ENCODE data around the gene SLC4A8.

Gene SLC4A8

DNA sequence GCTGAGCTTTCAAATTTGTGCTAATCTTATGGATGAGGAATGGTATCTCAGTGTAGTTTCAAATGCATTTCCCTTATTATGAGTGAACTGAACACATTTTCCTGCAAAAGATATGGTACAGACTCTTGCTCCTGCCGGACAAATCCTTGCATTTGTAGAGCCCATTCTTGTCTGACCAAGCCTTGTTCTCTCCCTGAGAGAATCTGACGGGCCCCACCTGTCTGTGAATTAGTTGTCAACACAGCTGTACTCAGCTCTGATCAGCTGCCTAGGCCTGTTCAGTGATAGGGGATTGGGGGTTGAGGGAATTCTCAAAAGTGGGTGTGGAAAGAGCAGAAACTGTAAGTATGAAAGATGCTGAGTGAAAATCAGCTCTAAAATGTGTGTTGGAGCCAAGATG lies 123.6 kb downstream of the SLC4A8 start:
- H3K27ac ChIP-seq (ENCODE audit: low read depth, low read length): no peak overlapping the region
- no peaks in the 10 kb centered on the region for H3K27me3 ChIP-seq (ENCODE audit: control insufficient read depth in 1 of 2, insufficient read depth in 2 of 2, low read length in 2 of 2)
- H3K9ac ChIP-seq (ENCODE audit: low read depth in 1 of 2, low read length in 2 of 2): no peak overlapping the region
- no peak overlapping the region for H3K4me3 ChIP-seq (ENCODE audit: low read depth in 1 of 2, low read length in 2 of 2)
- H3K36me3 ChIP-seq (ENCODE audit: control insufficient read depth in 1 of 2, insufficient read depth in 2 of 2, low read length in 2 of 2): no peaks in the 10 kb centered on the region
- no peaks in the 10 kb centered on the region for H3K9me3 ChIP-seq (ENCODE audit: control insufficient read depth in 1 of 2, low read length in 2 of 2)
- H3K4me1 ChIP-seq (ENCODE audit: control insufficient read depth in 1 of 2, insufficient read depth in 2 of 2, low read length in 2 of 2): no peaks in the 10 kb centered on the region

DNA sequence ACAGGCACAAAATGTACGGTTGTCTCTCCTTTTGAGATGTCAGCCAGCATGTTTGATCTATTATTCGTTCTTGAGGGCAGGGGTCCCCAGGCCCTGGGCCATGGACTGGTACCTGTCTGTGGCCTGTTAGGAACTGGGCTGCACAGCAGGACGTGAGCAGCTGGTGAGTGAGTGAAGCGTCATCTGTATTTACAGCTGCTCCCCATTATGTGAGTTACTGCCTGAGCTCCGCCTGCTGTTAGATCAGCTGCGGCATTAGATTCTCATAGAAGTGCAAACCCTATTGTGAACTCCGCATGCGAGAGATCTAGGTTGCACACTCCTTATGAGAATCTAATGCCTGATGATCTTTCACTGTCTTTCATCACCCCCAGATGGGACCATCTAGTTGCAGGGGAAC lies 125.0 kb downstream of the SLC4A8 start:
- Histone ChIP-seq H3K36me3 (ENCODE audit: control insufficient read depth in 1 of 2, insufficient read depth in 2 of 2, low read length in 2 of 2) (no peaks in the 10 kb centered on the region), H3K4me1 (ENCODE audit: control insufficient read depth in 1 of 2, insufficient read depth in 2 of 2, low read length in 2 of 2) (no peaks in the 10 kb centered on the region), H3K9me3 (ENCODE audit: control insufficient read depth in 1 of 2, low read length in 2 of 2) (no peaks in the 10 kb centered on the region), H3K4me3 (ENCODE audit: low read depth in 1 of 2, low read length in 2 of 2) (no peak overlapping the region), H3K27ac (ENCODE audit: low read depth, low read length) (no peak overlapping the region), H3K27me3 (ENCODE audit: control insufficient read depth in 1 of 2, insufficient read depth in 2 of 2, low read length in 2 of 2) (no peaks in the 10 kb centered on the region), H3K9ac (ENCODE audit: low read depth in 1 of 2, low read length in 2 of 2) (no peak overlapping the region)
